CD4-positive, CD25-positive, alpha-beta regulatory T cell (primary cell): Measurements from ENCODE around the gene GLTPD2. TPM values are rescaled to one million over a fixed set of nuclear protein-coding genes. Genes with fewer than 3 reads are reported as not detected.

Source experiments
- ATAC-seq, 2 donors: fragments of 150-1000 bp; cut with Tn5 transposase; one replicate each; pipeline ENCODE4 v1.10.0; 2021; ENCODE audit warnings: low read depth in 2 of 2, moderate number of reproducible peaks in 2 of 2, moderate library complexity in 1 of 2
- DNase-seq, 3 donors: peaks; one replicate each; pipeline versions ENCODE4 v3.0.0 to v3.0.0-alpha.2; 2012 to 2022; ENCODE audit warnings: mixed read lengths in 1 of 3
- H3K27ac ChIP-seq: one replicate; pipeline ENCODE4 v1.7.0; 2013; ENCODE audit warnings: mild to moderate bottlenecking, low read length; ENCODE audit not compliant: insufficient read depth, poor library complexity, severe bottlenecking
- H3K27me3 ChIP-seq: one replicate; pipeline ENCODE4 v1.7.0; 2013; ENCODE audit warnings: low read length; ENCODE audit not compliant: control insufficient read depth, insufficient read depth
- H3K36me3 ChIP-seq: one replicate; pipeline ENCODE4 v1.7.0; 2013; ENCODE audit warnings: mild to moderate bottlenecking, low read length, moderate library complexity; ENCODE audit not compliant: control insufficient read depth, insufficient read depth
- H3K4me1 ChIP-seq: 2 replicates; pipeline ENCODE4 v1.7.0; 2013; ENCODE audit warnings: mild to moderate bottlenecking, low read length; ENCODE audit not compliant: insufficient read depth, control insufficient read depth, poor library complexity, severe bottlenecking
- H3K4me3 ChIP-seq: one replicate; pipeline ENCODE4 v1.7.0; 2013; ENCODE audit warnings: low read depth, mild to moderate bottlenecking, low read length, moderate library complexity
- H3K9me3 ChIP-seq, 2 experiments: 1 replicate in 1 of 2; 2 replicates in 1 of 2; pipeline ENCODE4 v1.7.0; 2013; ENCODE audit warnings: low read length in 2 of 2, mild to moderate bottlenecking in 1 of 2, moderate library complexity in 1 of 2; ENCODE audit not compliant: control insufficient read depth in 2 of 2
- H3K27ac Mint-ChIP-seq, 3 donors: one replicate each; pipeline ENCODE4 v1.8.0; 2020 to 2022; ENCODE audit warnings: mild to moderate bottlenecking in 3 of 3, mixed read lengths in 3 of 3, moderate library complexity in 2 of 3
- H3K27me3 Mint-ChIP-seq: one replicate; pipeline ENCODE4 v1.8.0; 2022; ENCODE audit warnings: mild to moderate bottlenecking, mixed read lengths
- H3K36me3 Mint-ChIP-seq: one replicate; pipeline ENCODE4 v1.8.0; 2020; ENCODE audit warnings: mixed read lengths
- H3K4me1 Mint-ChIP-seq, 4 donors: one replicate each; pipeline ENCODE4 v1.8.0; 2020 to 2022; ENCODE audit warnings: mixed read lengths in 4 of 4, mild to moderate bottlenecking in 1 of 4
- H3K4me3 Mint-ChIP-seq, 4 donors: one replicate each; pipeline ENCODE4 v1.8.0; 2020 to 2022; ENCODE audit warnings: mild to moderate bottlenecking in 4 of 4, mixed read lengths in 4 of 4, moderate library complexity in 3 of 4
- H3K9me3 Mint-ChIP-seq, 7 donors: one replicate each; pipeline ENCODE4 v1.8.0; 2020 to 2022; ENCODE audit warnings: mixed read lengths in 7 of 7, mild to moderate bottlenecking in 3 of 7, moderate library complexity in 2 of 7
- polyA plus RNA-seq, 4 donors: library from polyadenylated mRNA; unstranded; fragments of 300-500 nt; fragmentation: Illumina TruSeq; gene quantifications; one replicate each; pipeline ENCODE4 v1.2.3, GENCODE V29; 2021
- total RNA-seq: library from RNA; stranded (reverse); gene quantifications from one replicate; pipeline ENCODE4 v1.2.3, GENCODE V29; 2022

The GLTPD2 gene
- total and polyA plus RNA-seq, 5 donors from 2014 or later = 0.39 to 0.43 TPM; not detected in 3

DNA sequence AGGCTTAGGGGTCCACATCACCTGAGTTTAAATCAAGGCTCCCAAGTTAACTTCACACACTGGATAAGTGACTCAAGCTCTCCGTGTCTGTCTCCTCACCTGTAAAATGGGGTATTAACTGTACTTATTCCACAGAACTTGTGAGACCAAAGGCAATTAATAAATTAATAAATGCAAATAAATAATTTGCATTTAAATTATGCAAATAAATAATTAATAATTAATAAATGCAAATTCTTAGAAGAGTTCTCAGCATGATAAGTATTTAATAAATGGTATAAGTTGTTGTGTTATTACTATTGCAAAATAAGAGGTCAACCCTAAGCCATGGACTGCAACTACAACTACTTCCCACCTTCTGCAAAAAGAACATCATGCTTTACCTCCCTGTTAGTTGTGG, 35.4 kb upstream of the GLTPD2 start:
- Mint-ChIP-seq H3K27me3 (peaks cover 56% of the 10 kb centered on the region), H3K27ac (no peak overlapping the region), H3K9me3 (no peaks in the 10 kb centered on the region), H3K36me3 (no peaks in the 10 kb centered on the region), H3K4me1 (peaks cover 0 to 6% (median 2%) of the 10 kb centered on the region in 4 donors), H3K4me3 (no peak overlapping the region)
- ATAC-seq (no peak), DNase-seq (no peak)
- Histone ChIP-seq H3K36me3 (no peaks in the 10 kb centered on the region), H3K4me3 (no peak overlapping the region), H3K27ac (no peak overlapping the region), H3K27me3 (peaks cover 6% of the 10 kb centered on the region), H3K9me3 (no peaks in the 10 kb centered on the region), H3K4me1 (no peaks in the 10 kb centered on the region)

- Histone ChIP-seq H3K27ac (no peak overlapping the region), H3K4me3 (no peak overlapping the region), H3K4me1 (no peaks in the 10 kb centered on the region), H3K36me3 (no peaks in the 10 kb centered on the region), H3K9me3 (no peaks in the 10 kb centered on the region), H3K27me3 (no peaks in the 10 kb centered on the region)
- H3K4me1 Mint-ChIP-seq = no peaks in the 10 kb centered on the region
- no peaks in the 10 kb centered on the region for H3K36me3 Mint-ChIP-seq
- DNase-seq (no peak), ATAC-seq (no peak)
- peaks cover 49% of the 10 kb centered on the region for H3K27me3 Mint-ChIP-seq
- no peak overlapping the region for H3K27ac Mint-ChIP-seq
- no peak overlapping the region for H3K4me3 Mint-ChIP-seq
- no peaks in the 10 kb centered on the region for H3K9me3 Mint-ChIP-seq
Measured at GRCh38 chr17:4759776-4760236, 29.0 kb upstream of the GLTPD2 start.

GRCh38 chr17:4764595-4764994, 24.2 kb upstream of the GLTPD2 start:
- H3K36me3 ChIP-seq = no peaks in the 10 kb centered on the region
- no peaks in the 10 kb centered on the region for H3K27me3 ChIP-seq
- no peak for DNase-seq
- no peak overlapping the region for H3K27ac Mint-ChIP-seq
- no peaks in the 10 kb centered on the region for H3K4me1 ChIP-seq
- H3K36me3 Mint-ChIP-seq = no peaks in the 10 kb centered on the region
- no peaks in the 10 kb centered on the region for H3K9me3 ChIP-seq
- H3K4me1 Mint-ChIP-seq = no peaks in the 10 kb centered on the region
- H3K4me3 ChIP-seq = no peak overlapping the region
- H3K27me3 Mint-ChIP-seq = peaks cover 25% of the 10 kb centered on the region
- H3K9me3 Mint-ChIP-seq = no peaks in the 10 kb centered on the region
- no peak overlapping the region for H3K27ac ChIP-seq
- ATAC-seq = no peak
- no peak overlapping the region for H3K4me3 Mint-ChIP-seq

- DNase-seq (no peak), ATAC-seq (no peak)
- H3K27me3 Mint-ChIP-seq = peaks cover 13% of the 10 kb centered on the region
- H3K36me3 ChIP-seq = no peaks in the 10 kb centered on the region
- H3K27ac Mint-ChIP-seq = no peak overlapping the region
- no peaks in the 10 kb centered on the region for H3K9me3 Mint-ChIP-seq
- H3K4me1 ChIP-seq = no peaks in the 10 kb centered on the region
- no peak overlapping the region for H3K4me3 Mint-ChIP-seq
- no peaks in the 10 kb centered on the region for H3K36me3 Mint-ChIP-seq
- no peak overlapping the region for H3K27ac ChIP-seq
- H3K4me3 ChIP-seq = no peak overlapping the region
- H3K27me3 ChIP-seq = no peaks in the 10 kb centered on the region
- peaks cover 0 to 2% (median under 1%) of the 10 kb centered on the region in 4 donors for H3K4me1 Mint-ChIP-seq
- H3K9me3 ChIP-seq = no peaks in the 10 kb centered on the region
Measured at GRCh38 chr17:4766201-4766600, 22.6 kb upstream of the GLTPD2 start.

- Histone ChIP-seq H3K27ac (no peak overlapping the region), H3K9me3 (no peaks in the 10 kb centered on the region), H3K4me1 (peaks cover 4% of the 10 kb centered on the region), H3K36me3 (no peaks in the 10 kb centered on the region), H3K4me3 (no peak overlapping the region), H3K27me3 (no peaks in the 10 kb centered on the region)
- no peaks in the 10 kb centered on the region for H3K36me3 Mint-ChIP-seq
- DNase-seq (no peak), ATAC-seq (no peak)
- no peak overlapping the region for H3K27ac Mint-ChIP-seq
- no peak overlapping the region for H3K4me3 Mint-ChIP-seq
- peaks cover 12% of the 10 kb centered on the region for H3K27me3 Mint-ChIP-seq
- no peaks in the 10 kb centered on the region for H3K9me3 Mint-ChIP-seq
- peaks cover 0 to 7% (median 4%) of the 10 kb centered on the region in 4 donors for H3K4me1 Mint-ChIP-seq
Measured at GRCh38 chr17:4766723-4767122, 22.0 kb upstream of the GLTPD2 start.

GRCh38 chr17:4768298-4768697, 20.5 kb upstream of the GLTPD2 start:
- H3K4me1 Mint-ChIP-seq = peaks cover 0 to 9% (median 6%) of the 10 kb centered on the region in 4 donors
- H3K36me3 Mint-ChIP-seq = no peaks in the 10 kb centered on the region
- DNase-seq (no peak), ATAC-seq (no peak)
- Histone ChIP-seq H3K9me3 (no peaks in the 10 kb centered on the region), H3K36me3 (no peaks in the 10 kb centered on the region), H3K27ac (no peak overlapping the region), H3K4me3 (no peak overlapping the region), H3K27me3 (no peaks in the 10 kb centered on the region), H3K4me1 (peaks cover 5% of the 10 kb centered on the region)
- no peaks in the 10 kb centered on the region for H3K9me3 Mint-ChIP-seq
- H3K27ac Mint-ChIP-seq = peak overlapping the region in 1 of 3 donors; percentile 58
- H3K4me3 Mint-ChIP-seq = no peak overlapping the region
- peaks cover 8% of the 10 kb centered on the region for H3K27me3 Mint-ChIP-seq

- Histone ChIP-seq H3K27me3 (no peaks in the 10 kb centered on the region), H3K36me3 (no peaks in the 10 kb centered on the region), H3K9me3 (no peaks in the 10 kb centered on the region), H3K4me3 (no peak overlapping the region), H3K4me1 (peaks cover 5% of the 10 kb centered on the region), H3K27ac (no peak overlapping the region)
- peaks cover 0 to 14% (median 6%) of the 10 kb centered on the region in 4 donors for H3K4me1 Mint-ChIP-seq
- no peak overlapping the region for H3K4me3 Mint-ChIP-seq
- H3K9me3 Mint-ChIP-seq = no peaks in the 10 kb centered on the region
- no peak for ATAC-seq
- H3K36me3 Mint-ChIP-seq = no peaks in the 10 kb centered on the region
- peaks cover 8% of the 10 kb centered on the region for H3K27me3 Mint-ChIP-seq
- DNase-seq = no peak
- no peak overlapping the region for H3K27ac Mint-ChIP-seq
Measured at GRCh38 chr17:4769628-4770027, 19.1 kb upstream of the GLTPD2 start.

DNA sequence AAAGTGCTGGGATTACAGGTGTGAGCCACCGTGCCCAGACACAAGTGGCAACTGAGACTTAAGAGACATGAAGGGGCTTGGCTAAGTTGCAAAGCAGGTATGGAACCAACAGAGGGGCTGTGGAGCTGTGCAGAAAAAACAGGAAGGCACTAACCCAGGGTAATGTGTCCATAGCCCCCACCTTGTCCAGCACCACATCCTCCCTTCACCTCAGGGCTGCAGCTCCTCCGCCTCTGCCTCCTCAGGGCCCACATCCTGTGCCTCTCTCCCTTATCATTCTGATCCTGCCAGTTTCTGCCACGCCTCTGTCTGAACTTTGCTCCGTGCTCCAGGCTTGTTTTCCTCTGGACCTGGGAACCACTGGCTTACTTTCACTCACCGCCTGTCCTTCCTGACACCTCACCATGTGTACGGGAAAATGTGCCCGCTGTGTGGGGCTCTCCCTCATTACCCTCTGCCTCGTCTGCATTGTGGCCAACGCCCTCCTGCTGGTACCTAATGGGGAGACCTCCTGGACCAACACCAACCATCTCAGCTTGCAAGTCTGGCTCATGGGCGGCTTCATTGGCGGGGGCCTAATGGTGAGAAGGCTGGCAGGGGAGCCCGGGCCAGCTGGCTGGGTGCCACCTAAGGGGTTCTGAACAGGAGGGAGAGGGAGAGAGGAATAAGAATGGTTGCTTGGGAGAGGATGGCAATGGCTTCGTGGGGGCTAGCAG, 17.1 kb upstream of the GLTPD2 start, which contains the start of gene TM4SF5:
Gene TM4SF5 (plus strand): TSS at position 368 of the 716 bp plus-strand sequence. CDS start 37 bp downstream, at position 405.
- peak within 1 kb of the TSS in 2 of 3 donors; percentile 17 to 75 for H3K27ac Mint-ChIP-seq
- H3K4me3 ChIP-seq = no peak within 1 kb of the TSS
- no peaks in the 10 kb centered on the region for H3K27me3 ChIP-seq
- peaks cover 0 to 1% (median 0%) of the 10 kb centered on the region in 7 donors for H3K9me3 Mint-ChIP-seq
- peaks cover 12% of the 10 kb centered on the region for H3K27me3 Mint-ChIP-seq
- H3K4me1 ChIP-seq = peaks cover 5% of the 10 kb centered on the region
- ATAC-seq (peak; percentile 45 to 87), DNase-seq (peak in 1 of 3 donors; percentile 76)
- no peaks in the 10 kb centered on the region for H3K9me3 ChIP-seq
- no peaks in the 10 kb centered on the region for H3K36me3 Mint-ChIP-seq
- H3K4me3 Mint-ChIP-seq = no peak within 1 kb of the TSS
- H3K27ac ChIP-seq = no peak within 1 kb of the TSS
- no peaks in the 10 kb centered on the region for H3K36me3 ChIP-seq
- peaks cover 0 to 14% (median 6%) of the 10 kb centered on the region in 4 donors for H3K4me1 Mint-ChIP-seq
